ENCODE data around the gene CYP2A7.

DNA sequence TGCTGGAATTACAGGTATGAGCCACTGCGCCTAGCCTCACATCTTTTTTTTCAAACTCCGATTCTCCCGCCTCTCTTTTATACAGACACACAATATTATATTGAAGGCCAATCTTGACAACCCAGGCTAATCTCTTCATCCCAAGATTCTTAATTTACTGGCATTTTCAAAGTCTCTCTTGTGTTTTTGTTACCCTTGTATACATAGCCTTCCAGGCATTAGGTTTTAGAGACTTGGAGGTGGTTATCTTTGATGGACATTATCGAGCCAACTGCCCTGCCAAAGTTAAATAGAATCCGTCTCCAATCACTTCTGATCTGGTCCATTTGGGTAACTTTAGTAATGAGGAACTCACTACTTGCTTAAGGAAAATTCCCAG, 14.4 kb upstream of the CYP2A7 start:
- TF ChIP-seq GLIS3 (CRISPR knock-in tag; IDR thresholded peaks at IDR 0.05), result no peak
- TF ChIP-seq SNAI2 (CRISPR knock-in tag; IDR thresholded peaks at IDR 0.05), result no peak
- TF ChIP-seq, protein P1, sequence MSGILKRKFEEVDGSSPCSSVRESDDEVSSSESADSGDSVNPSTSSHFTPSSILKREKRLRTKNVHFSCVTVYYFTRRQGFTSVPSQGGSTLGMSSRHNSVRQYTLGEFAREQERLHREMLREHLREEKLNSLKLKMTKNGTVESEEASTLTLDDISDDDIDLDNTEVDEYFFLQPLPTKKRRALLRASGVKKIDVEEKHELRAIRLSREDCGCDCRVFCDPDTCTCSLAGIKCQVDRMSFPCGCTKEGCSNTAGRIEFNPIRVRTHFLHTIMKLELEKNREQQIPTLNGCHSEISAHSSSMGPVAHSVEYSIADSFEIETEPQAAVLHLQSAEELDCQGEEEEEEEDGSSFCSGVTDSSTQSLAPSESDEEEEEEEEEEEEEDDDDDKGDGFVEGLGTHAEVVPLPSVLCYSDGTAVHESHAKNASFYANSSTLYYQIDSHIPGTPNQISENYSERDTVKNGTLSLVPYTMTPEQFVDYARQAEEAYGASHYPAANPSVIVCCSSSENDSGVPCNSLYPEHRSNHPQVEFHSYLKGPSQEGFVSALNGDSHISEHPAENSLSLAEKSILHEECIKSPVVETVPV (CRISPR knock-in tag; IDR thresholded peaks at IDR 0.05), result no peak
- no peak for TF ChIP-seq ZFP30 (CRISPR knock-in tag; IDR thresholded peaks at IDR 0.05)
- TF ChIP-seq ARNTL (CRISPR knock-in tag; IDR thresholded peaks at IDR 0.05; ENCODE audit: borderline replicate concordance, low read depth), result no peak
- no peak for TF ChIP-seq CSDC2 (CRISPR knock-in tag; IDR thresholded peaks at IDR 0.05)
- TF ChIP-seq ZNF565 (CRISPR knock-in tag; conservative IDR thresholded peaks at IDR 0.05; ENCODE audit: low read depth), result no peak
- no peak for TF ChIP-seq TOX (CRISPR knock-in tag; IDR thresholded peaks at IDR 0.05; ENCODE audit: borderline replicate concordance)
- no peak for TF ChIP-seq PPARA (CRISPR knock-in tag; IDR thresholded peaks at IDR 0.05; ENCODE audit: borderline replicate concordance)
- no peak for TF ChIP-seq ZFP3 (CRISPR knock-in tag; IDR thresholded peaks at IDR 0.05)

All from SK-N-SH treated with all-trans-retinoic acid at 6 μM for 48 hours (cell line).